Fibroblast of skin of left quadriceps (primary cell): ENCODE measurements around the gene RFX4.

Experiments used
- DNase-seq, 2 experiments: peaks; one replicate each; pipeline ENCODE4 v3.0.0-alpha.2; 2013; ENCODE audit warnings: low read depth in 2 of 2

Gene RFX4

DNA sequence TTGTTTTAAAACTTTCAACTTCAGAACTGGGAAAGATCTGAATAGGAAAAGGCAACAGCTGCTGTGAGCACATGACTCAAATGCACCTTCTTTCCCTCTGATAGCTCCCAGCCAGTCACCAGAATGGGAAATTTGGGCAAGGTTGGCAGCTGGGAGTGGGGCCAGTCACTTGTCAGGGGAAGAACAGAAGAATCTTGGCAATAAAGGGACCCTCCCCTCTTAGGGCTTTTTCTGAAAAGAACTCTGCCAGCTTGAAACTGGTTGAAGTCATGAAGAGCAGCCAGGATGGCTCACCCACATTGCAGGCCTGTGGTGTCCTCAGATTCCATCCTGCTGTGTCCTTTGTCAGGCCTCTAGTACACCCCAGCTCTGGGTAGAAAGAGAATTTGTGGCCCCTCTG lies 181.4 kb downstream of the RFX4 start:
- no peak for DNase-seq

DNA sequence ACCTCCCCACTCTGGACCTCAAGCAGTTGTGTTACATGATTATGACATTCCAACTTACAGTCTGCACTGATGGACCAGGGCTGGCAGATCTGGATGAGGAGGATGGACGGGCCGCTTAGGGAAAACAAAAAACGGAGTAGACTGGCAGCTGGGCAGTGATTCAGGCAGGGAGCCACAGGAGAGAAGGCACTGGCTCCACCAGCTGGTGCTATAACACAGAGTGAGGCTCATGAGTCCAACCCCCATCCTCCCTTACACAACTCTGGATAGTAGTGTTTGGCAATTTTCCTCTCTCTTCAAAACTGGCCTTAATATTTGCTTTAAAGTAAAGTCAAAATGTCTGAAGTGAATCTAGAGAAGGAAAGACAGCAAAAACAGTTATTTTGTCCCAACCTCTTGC lies 181.9 kb downstream of the RFX4 start:
- DNase-seq, result no peak

DNA sequence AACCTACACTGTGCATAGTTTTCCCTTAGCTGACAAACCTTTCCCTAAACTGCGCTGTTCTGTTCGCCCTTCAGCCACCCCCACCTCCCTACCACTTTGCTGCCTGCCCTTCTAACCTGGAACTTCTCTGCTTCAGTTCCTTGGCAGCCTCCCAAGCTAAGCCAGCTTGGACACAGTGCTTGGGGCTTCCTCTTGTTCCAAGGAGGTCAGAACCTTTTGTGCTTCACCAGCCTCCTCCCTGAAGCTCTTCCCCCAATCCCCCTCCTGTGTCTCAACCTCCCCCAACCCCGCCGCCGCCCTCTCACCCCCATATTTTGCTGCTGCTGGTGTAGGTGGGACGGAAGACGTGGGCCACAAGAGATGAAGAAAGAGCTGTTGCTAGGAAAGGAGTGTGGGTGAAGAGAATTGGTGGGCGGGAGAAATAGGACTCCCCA lies 183.6 kb downstream of the RFX4 start:
- DNase-seq, result no peak

DNA sequence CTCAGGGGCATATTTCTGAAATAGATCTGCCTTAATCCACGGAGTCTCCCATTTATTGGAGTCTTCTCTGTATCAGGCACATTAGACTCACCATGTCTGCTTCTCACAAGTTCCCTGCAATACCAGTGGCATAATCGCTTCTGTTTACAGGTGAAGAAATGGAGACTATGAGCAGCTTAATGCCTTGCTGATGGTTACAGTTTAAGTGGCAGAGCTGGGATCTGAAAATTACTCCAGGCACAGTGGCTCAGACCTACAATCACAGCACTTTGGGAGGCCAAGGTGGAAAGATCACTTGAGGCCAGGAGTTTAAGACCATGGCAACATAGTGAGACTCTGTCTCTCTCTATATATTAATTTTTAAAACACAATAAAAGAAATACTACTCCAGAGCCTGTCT lies 184.4 kb downstream of the RFX4 start:
- no peak for DNase-seq

DNA sequence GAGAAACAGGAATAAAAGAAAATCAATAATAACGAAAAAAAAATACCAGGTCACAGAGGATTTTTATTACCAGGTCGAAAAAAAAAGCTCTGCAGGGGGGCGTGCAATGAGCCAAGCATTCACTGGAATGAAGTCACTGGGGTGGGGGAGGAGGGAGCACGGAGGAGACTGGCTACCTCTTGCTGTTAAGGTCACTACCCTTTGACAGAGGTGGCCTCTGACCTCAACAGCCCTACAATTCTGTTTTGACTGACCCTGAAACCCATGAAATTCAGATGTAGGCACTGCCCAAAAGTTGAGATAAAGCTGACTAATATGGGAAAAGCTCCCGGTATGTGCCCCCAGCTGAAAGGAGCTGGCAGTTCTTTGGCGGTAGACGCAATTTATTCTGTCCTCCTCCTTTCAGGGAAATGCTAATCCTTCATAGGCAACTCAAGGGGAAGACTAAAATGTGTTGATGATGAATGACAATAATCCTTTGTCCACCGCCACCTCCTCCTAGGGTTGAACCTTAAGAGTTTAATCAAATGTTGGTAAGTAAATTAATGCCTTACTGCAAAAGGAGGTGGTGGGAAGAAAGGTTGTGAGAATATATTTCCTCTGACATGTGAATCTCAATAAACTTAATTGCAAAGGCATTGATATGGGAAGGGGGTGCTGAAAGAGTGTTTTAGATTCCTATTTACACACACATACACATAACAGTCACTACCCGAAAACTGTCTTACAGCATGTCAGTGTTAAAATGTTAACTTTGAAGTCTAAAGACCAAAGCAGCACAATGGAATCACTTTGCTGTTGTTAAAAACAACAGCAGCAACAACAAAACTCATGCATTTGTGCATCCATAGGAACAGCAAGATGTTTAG lies 185.4 kb downstream of the RFX4 start:
- no peak for DNase-seq

DNA sequence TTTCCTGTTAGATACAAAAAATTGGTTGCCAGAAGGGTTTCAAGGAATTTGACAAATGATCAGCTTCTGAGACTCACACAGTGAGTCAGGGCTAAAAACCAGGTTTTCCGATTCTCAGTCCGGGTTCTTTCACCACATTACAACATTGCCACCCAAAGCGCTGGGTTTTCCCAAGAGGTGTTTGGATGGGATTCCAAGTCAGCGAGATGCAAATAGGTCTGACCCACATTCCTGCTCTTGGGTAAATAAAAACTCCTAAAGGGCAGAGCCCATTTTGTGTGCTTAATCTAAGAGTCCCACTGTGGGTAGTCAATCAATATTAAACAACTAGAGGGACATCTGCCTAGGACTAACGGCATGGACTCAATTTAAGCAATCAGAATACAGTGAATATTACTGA lies 186.3 kb downstream of the RFX4 start:
- peak; percentile 34 to 40 for DNase-seq

DNA sequence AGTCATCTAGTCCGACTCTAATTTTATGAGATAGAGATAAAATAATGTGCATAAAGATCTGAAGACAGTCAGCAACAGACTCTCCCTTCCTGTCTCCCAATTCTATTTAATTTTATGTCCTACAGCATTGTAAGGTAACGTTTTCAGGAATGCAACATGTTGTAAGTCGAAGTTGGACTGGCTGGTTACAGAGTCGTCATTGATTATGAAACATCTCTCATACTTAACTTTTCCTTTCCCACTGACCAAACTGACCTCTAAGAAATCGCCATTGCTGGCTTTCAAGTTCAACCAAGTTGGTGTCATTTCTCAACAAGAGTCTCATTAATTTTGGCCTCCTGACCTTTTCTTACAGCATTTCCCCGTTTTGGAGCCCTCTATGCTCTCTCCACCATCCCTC lies 186.7 kb downstream of the RFX4 start:
- no peak for DNase-seq

DNA sequence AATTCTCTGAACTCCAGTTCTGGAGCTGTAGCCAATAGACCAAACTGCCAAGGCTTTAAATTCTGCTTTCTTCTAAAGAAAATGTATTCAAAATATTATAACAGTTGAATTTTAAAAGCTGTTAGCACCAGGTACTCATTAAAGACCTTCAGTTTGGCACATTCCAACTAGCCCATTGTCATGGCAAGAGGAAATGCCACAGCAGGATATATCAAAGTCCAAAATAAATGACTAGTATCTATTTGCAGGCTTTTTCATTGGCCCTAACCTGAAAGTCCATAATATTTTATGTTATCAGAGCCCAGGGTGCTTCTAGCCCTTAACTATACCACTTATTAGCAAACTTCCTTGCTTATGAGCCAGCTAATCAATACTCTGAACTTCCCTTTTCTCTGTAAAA lies 188.6 kb downstream of the RFX4 start:
- no peak for DNase-seq

DNA sequence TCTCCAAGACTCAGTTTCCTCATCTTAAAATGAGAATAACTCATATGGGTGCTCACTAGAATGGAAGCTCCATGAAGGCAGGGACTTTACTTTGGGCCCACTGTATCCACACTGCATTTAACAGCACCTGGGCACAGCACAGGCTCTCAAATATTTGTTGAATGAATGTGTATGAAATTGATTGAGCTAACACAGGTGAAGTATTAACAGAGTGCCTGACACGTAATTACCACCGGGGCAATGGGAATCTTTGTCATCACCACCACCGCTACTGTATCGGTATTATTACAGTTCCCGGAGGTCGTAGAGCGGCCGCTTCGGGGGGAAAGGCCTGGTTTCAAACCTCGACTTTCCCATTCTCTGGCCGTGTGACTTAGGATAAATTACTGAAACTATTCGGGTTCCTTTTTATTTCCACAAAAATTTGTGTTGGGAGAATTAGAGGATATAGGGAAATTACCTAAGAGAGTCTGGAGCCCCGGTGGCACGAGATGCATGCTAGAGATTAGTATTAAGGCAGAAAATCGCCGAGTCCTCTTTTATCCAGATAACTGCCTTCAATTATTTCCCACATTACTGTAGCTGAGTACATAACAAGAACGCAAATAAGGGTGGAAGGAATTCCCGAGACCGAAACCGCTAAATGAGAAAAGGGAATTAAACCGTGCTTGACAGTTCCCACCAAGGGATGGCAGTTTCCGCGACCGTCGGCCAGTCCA lies 190.6 kb downstream of the RFX4 start:
- no peak for DNase-seq

DNA sequence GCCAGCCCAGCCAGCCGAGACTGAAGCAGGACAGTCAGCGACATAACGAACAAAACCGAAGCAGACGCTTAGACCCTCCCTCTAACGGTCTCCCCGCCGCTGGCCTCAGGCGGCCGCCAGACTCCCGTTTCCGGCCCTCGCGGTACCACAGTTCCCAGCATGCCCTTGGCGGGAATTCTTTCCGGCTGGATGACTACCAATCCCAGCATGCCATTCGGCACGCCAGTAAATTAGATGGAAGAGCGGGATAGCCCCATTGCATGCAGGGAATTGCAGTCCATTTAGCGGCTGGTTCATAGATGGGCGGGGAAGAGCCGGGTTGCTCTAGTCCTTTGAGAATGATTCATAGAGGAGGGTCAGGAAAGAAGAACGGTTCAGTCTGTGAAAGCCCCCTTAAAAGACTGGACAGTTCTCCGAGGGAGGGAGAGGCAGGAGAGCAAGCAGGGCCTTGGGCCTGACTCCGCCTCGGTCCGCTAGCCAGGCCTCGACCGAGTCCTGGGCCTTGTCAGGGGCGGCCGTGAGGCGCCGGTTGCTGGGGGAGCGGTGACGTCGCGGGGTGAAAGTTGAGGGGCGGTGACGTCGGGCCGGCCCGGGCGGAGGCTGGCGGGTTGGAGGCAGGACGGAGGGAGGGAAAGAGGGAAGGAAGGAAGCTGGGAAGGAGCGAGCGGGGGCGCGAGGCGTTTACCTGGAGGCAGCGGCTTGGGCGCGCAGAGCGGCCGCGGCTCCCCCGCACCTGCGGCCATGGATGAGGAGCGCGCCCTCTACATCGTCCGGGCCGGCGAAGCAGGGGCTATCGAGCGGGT lies 191.4 kb downstream of the RFX4 start, which contains the start of gene RIC8B:
RIC8B (plus strand) TSS at position 678 of the 803 bp plus-strand sequence; CDS start at position 742, 64 bp downstream.
- DNase-seq, result peak; percentile 98

DNA sequence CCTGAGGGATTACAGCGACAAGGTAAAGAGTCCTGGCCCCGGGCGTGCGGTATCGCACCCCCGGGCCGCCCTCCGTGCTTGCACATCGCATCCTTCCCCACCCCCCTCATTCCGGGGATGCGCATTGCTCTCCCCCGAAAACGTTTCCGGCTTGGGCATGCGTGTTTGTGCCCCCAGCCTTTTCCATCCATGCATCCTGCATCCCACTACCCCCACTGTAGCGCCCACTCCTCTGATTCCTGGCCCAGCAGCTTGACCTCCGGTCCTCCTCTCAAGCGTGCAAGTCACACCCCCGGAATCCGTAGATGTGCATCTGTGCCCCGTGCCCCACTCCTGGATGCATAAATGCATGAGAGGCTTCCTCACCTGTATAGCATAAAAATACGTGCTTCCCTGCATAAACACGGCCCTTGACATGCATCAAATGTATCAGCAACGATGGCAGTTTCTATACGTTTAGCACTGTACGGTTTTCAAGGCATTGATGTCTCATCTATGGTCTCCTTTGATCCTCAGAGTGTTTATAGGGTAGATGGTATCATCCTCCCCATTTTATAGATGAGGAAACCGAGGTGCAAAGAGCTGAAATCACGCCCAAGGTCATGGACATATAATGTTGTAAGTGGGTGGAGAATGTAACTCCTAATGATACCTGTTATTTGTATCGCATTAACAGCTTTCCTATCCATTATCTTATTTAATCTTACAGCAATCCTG lies 192.2 kb downstream of the RFX4 start:
- no peak for DNase-seq

DNA sequence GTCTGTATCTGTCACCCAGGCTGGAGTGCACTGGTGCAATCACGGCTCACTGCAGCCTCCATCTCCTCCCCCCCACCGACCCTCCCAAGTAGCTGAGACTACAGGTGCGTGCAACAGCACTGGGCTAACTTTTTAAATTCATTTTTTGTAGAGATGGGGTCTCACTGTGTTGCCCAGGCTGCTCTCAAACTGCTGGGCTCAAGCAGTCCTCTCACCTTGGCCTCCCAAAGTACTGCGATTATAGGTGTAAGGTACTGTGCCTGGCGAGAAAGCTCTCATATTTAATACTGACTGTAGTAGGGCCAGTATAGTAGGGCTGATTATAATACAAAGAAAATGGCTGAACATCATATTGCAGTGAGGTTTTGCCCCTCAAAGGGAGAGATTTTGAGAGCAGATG lies 194.1 kb downstream of the RFX4 start:
- DNase-seq, result no peak

DNA sequence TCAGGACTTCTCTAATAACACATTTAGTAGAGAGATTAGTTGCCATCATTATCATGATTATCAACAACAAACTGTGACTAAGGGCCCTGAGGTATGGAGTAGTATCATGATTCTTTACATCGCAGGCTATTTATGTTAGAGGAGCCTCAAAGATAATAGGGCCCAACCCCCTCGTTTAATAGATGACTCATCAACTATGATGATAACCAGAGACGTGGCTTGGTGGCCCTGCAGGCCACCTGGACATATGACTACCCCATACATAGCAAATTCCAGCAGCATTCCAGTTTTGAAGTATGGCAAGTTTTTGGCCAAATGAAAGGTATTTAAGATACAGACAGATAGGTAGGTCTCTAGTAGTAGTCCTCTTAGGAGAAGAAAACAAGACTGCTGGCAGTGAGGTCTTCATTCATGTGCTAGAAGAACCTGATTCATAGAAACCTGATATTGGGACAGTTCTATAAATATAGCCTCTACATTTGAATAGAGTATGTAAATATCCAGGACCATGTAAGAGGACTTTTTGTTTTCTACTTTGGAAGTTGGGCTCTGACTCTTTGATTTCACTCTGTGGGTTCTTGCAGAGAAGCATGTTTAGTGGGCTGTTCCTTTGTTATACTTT lies 197.3 kb downstream of the RFX4 start:
- DNase-seq, result no peak

DNA sequence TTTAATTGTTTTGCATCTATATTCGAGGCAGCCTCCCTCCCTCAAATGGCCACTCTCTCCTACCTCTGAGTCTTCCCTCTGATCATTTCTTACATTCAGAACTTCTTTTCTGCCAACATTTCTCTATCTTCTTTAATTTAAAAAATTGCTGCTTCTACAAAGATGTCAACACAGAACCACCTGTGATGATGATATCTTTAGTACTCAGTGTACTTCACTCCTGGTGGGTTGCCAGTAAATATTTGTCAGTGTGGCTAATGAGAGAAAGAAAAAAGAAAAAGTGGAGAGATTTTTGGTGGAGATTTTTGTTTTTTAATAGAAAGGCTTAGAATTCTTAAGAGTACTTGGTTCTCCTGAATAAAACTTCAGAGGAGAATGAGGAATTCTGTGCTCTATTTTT lies 199.8 kb downstream of the RFX4 start:
- no peak for DNase-seq

DNA sequence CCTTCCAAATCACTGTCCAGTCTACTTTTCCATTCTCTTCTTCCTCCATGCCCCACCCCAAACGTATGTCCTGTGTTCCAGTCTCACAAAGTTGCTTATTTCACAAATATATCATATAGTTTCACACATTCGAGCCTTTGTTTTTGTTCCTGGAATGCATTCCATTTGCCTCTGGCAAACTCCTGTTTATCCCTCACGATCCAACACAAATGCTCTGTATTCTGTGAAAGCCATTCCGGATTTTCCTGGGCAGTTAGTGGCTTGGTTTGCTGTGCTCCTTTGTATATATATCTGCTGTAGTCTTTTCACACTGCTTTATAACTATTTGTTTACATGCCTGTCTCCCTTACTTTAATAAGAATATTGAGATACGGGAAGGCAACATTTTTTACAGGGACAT lies 200.7 kb downstream of the RFX4 start:
- DNase-seq, result no peak

DNA sequence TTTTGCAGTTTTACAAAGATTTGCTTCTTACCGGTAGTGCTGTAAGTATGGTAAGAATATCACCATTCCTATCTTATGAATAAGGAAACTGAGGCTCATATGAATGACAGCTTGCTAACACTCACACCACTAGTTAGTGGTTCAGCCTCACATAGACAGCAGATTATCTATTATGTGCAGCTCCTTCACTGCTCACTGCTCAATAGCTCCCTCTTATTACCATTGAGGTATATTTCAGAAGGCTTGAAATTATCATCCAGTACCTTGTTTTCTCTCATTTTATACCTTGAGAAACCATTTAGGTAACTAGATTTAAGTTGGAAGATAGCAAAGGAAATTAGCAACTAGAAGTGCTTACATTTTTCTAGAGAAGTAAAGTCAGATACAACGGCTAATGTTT lies 207.2 kb downstream of the RFX4 start:
- DNase-seq, result no peak

DNA sequence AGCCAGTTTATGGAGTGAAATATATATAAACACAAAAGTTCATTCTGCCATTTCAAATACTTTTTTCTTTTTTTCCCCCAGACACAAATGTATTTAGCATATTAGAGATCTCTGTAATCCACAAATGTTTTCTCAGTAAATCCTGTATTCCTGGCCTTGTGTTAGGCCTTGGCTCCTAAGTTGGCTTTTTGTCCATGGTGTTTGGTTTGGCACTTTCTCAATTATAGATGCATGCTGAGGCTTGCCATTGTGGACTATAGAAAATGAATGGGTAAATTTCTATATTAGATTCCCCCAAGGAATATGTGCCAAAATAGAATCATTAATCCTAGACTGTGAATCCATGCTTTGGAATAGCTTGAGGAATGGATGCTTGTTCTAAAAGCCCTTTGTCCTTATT lies 208.7 kb downstream of the RFX4 start:
- no peak for DNase-seq

DNA sequence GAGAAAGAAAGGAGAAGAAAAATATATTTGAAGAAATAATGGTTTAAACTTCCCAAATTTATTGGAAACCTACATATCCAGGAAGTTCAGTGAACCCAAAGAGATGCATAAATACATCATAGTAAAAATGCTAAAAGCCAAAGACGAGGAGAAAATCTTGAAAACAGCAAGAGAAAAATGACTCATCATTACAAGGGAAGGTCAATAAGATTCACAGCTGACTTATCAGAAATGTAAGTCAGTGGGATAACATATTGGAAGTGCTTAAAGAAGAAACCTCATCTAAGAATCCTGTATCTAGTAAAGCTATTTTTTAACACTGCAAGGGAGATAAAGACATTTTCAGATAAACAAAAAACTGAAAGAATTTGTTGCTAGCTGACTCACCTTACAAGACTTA lies 211.6 kb downstream of the RFX4 start:
- DNase-seq, result no peak

DNA sequence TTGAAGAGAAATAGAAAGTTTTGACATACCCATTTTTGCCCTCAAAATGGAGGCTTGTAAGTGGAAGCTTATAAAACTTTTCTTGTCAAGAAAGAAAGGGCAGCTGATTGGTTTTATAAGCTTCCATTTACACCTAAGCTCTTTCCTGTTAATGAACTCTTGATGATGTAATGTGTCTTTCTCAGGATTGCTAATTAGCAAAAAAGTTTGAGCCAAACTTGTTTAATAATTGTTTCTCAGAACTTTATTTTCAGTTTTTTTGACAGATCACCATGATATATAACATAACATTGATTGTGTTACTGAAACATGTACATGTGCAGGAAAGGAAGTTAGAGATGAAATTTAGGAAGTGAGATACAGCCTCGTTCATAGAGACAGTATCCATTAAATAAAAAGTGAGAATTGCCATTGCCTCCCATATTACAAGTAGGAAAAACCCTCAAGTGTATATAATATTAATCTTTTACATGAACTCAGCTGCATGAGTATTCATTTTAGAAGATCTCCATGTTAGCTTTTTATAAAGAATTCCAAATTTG lies 218.4 kb downstream of the RFX4 start:
- no peak for DNase-seq

DNA sequence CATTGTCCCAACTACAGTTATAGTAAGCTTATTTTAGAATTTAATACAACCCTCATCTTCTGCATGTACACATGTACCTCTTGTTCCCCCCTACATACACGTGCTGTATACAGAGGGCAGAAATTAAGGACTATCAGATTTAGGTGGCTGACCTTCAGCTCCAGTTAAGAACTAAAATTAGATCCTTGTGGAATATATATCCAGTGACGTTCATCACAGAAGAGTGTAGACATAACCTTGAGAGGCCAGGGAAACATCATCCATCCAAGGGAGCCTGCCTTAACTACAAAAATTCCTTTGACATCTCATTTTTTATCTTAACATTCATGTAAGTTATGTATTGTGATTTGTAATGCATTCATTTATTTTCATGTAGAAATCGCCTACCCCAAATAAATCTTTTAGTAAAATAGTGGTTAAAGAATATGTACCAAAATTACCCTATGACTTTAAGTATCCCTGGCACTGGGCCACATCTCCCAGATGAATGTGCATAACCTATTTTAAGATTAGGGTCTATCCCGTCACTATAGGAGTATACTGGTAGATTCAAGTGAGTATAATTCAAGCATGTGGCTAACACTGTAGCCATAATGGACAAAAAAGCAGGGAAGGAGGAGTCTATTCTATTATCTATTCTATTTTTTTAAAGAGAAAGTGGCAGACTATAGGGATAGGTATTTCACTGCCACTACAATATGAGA lies 219.2 kb downstream of the RFX4 start:
- no peak for DNase-seq
